Stomach (tissue), 9 donors: ENCODE measurements around the gene NTNG1. TPM values are rescaled to one million over a fixed set of nuclear protein-coding genes. Genes with fewer than 3 reads are reported as not detected.

ENCODE experiments used
- DNase-seq, 2 donors: peaks; one replicate each; pipeline versions ENCODE4 v3.0.0 to v3.0.0-alpha.2; 2013 to 2019
- H3K27ac ChIP-seq, 5 donors: fragments of 200-600 bp in 4 of 5; sonication (generic) in 4 of 5; one replicate each; pipeline ENCODE4 v1.5.1; 2013 to 2019; ENCODE audit warnings: mild to moderate bottlenecking in 1 of 5, moderate library complexity in 1 of 5
- H3K27me3 ChIP-seq, 3 donors: fragments of 200-600 bp; sonication (generic); one replicate each; pipeline ENCODE4 v1.5.1; 2017 to 2019; ENCODE audit warnings: mixed run types in 1 of 3
- H3K36me3 ChIP-seq, 4 donors: fragments of 200-600 bp; sonication (generic); 1 replicate in 3 of 4; 2 replicates in 1 of 4; pipeline ENCODE4 v1.5.1; 2016 to 2019
- H3K4me1 ChIP-seq, 4 donors: fragments of 200-600 bp; sonication (generic); one replicate each; pipeline ENCODE4 v1.5.1; 2016 to 2019
- H3K4me3 ChIP-seq, 4 donors: fragments of 200-600 bp; sonication (generic) in 3 of 4; one replicate each; pipeline ENCODE4 v1.5.1; 2016 to 2019; ENCODE audit warnings: mild to moderate bottlenecking in 1 of 4
- H3K9me3 ChIP-seq, 4 donors: fragments of 200-600 bp; sonication (generic); one replicate each; pipeline ENCODE4 v1.5.1; 2016 to 2019
- EP300 ChIP-seq: sonication (generic); formaldehyde crosslinking; IDR thresholded peaks from one replicate; pipeline ENCODE4 v1.6.1; 2017; ENCODE audit warnings: antibody characterized with exemption
- POLR2A ChIP-seq, 4 donors: fragments of 450-650 bp; IDR thresholded peaks; one replicate each; pipeline ENCODE4 v1.6.1; 2016; ENCODE audit warnings: antibody characterized with exemption in 4 of 4, control low read depth in 2 of 4, mild to moderate bottlenecking in 1 of 4, moderate library complexity in 1 of 4
- POLR2AphosphoS5 ChIP-seq, 3 donors: sonication (generic); formaldehyde crosslinking; IDR thresholded peaks; one replicate each; pipeline ENCODE4 v1.6.1; 2016; ENCODE audit warnings: antibody characterized with exemption in 3 of 3
- WGBS, 5 donors: extraction: QIAGEN DNeasy Blood & Tissue Kit in 3 of 5; methylation state at CpG; one replicate each; pipeline versions ENCODE4 v1.1.5 to v1.1.7; 2013 to 2018; 5-methylcytosine and 5-hydroxymethylcytosine counted together
- intact Hi-C: fragments of 100-400 bp; cut with DNase I; formaldehyde crosslinking; loops from one replicate; pipeline ENCODE4 v1.15.1; 2023; ENCODE audit warnings: low total_unique reads
- polyA plus RNA-seq, 3 donors: library from polyadenylated mRNA; stranded (reverse); fragments of 200-250 nt; gene quantifications; one replicate each; pipeline ENCODE4 v1.2.3, GENCODE V29; 2013
- total RNA-seq, 5 donors: library from RNA; depleted of rRNA; stranded (reverse); fragments of >200 nt; gene quantifications; one replicate each; pipeline versions ENCODE4 v1.1.0 to v1.2.3, GENCODE V29; 2014 to 2016
- TF ChIP-seq, protein P1 (sequence below), 7 experiments: fragments of 450-650 bp in 4 of 7; fragments of 200-600 bp in 3 of 7; sonication (generic) in 3 of 7; IDR thresholded peaks; one replicate each; pipeline ENCODE4 v1.5.1; 2016 to 2019; ENCODE audit warnings: antibody characterized with exemption in 7 of 7, control low read depth in 2 of 7, mild to moderate bottlenecking in 1 of 7
- donor health status: healthy with polysubstance abuse.
- donor health status: Bipolar disorder and iron deficiency.
- donor health status: healthy.

NTNG1 gene
- total and polyA plus RNA-seq, 8 donors, result 0.23 to 2.0 (median 0.58) TPM; not detected in 3

DNA sequence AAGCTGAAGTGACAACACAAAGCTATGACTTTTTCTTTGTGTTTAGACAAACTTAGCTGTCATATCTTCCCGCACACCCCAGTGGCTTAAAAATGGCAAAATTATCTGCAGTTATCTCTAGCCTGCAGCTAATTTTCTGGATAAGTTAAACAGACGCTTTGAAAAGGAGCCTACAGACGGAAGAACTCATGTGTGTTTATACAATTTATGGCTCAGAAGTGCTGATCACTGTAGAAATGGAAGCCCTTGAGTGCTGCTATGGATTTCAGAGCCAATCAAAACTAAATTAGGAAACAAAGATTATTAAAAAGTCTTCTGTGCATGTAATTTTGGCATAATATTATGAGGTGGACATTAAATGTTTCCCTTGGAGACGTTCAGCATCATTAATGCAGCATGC lies 11.6 kb downstream of the NTNG1 start:
- Histone ChIP-seq H3K4me1 (no peaks in the 10 kb centered on the region), H3K36me3 (no peaks in the 10 kb centered on the region), H3K27ac (no peak overlapping the region), H3K27me3 (peaks cover 0 to 5% (median 0%) of the 10 kb centered on the region in 3 donors), H3K4me3 (no peak overlapping the region), H3K9me3 (no peaks in the 10 kb centered on the region)
- intact Hi-C loops, result no loop called here
- no peak for DNase-seq
- 32 to 45% (median 44%) methylated on average over 4 of the region's 4 CpGs for WGBS, 5 donors
- TF ChIP-seq, protein P1, sequence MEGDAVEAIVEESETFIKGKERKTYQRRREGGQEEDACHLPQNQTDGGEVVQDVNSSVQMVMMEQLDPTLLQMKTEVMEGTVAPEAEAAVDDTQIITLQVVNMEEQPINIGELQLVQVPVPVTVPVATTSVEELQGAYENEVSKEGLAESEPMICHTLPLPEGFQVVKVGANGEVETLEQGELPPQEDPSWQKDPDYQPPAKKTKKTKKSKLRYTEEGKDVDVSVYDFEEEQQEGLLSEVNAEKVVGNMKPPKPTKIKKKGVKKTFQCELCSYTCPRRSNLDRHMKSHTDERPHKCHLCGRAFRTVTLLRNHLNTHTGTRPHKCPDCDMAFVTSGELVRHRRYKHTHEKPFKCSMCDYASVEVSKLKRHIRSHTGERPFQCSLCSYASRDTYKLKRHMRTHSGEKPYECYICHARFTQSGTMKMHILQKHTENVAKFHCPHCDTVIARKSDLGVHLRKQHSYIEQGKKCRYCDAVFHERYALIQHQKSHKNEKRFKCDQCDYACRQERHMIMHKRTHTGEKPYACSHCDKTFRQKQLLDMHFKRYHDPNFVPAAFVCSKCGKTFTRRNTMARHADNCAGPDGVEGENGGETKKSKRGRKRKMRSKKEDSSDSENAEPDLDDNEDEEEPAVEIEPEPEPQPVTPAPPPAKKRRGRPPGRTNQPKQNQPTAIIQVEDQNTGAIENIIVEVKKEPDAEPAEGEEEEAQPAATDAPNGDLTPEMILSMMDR (IDR thresholded peaks at IDR 0.05), result no peak

DNA sequence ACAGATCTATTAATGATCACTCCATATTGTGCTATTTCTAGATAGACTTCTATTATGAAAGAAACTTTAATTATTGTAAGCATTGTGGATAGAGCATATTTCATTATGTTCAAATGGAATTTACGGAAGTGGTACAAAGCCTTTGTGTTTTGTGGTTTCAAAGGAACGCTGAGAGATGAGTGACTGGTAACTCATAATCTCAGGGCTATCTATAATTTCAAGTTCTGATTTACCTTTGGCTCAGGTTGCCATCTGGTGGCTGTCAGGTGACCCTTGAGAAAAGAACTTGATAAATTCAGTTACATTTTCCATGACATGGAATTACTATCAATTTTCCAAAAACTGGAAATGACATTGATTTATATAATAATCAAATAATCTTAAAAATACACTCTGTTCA lies 12.2 kb downstream of the NTNG1 start:
- TF ChIP-seq, protein P1 (IDR thresholded peaks at IDR 0.05), result no peak
- TF ChIP-seq POLR2A (IDR thresholded peaks at IDR 0.05) (no peak), POLR2AphosphoS5 (IDR thresholded peaks at IDR 0.05) (no peak), EP300 (no peak)
- H3K27me3 ChIP-seq, result peaks cover 0 to 5% (median 0%) of the 10 kb centered on the region in 3 donors
- DNase-seq, result no peak
- intact Hi-C loops, result no loop called here
- H3K9me3 ChIP-seq, result no peaks in the 10 kb centered on the region
- H3K36me3 ChIP-seq, result no peaks in the 10 kb centered on the region
- no peak overlapping the region for H3K4me3 ChIP-seq
- H3K27ac ChIP-seq, result no peak overlapping the region
- 70 to 81% (median 79%) methylated on average over 2 of the region's 2 CpGs for WGBS, 5 donors
- no peaks in the 10 kb centered on the region for H3K4me1 ChIP-seq

DNA sequence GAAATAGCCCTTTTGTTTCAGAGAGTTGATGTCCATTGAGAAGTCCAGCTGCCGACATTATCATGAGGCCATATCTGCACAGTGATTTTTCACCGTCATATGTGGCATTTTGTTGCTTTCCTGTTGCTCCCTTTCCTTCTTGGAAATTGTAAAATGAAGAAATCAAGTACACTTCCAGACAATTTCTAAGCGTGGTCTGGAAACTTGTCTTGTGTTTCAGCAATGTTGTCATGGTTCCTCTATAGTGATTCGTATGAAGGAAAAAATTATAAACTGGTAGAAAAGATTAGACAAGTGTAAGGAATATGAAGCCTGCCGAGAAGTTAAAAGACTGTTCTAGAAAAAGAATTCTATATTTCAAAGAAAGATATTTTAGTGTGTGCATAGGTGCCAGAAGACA lies 17.7 kb downstream of the NTNG1 start:
- WGBS, 5 donors, result 71 to 79% (median 73%) methylated on average over 5 of the region's 5 CpGs
- Histone ChIP-seq H3K27me3 (no peaks in the 10 kb centered on the region), H3K9me3 (no peaks in the 10 kb centered on the region), H3K27ac (no peak overlapping the region), H3K4me3 (no peak overlapping the region), H3K36me3 (no peaks in the 10 kb centered on the region), H3K4me1 (no peaks in the 10 kb centered on the region)
- intact Hi-C loops, result no loop called here
- no peak for DNase-seq
- no peak for TF ChIP-seq EP300
- TF ChIP-seq, protein P1 (IDR thresholded peaks at IDR 0.05), result no peak
- no peak for TF ChIP-seq POLR2AphosphoS5 (IDR thresholded peaks at IDR 0.05)
- no peak for TF ChIP-seq POLR2A (IDR thresholded peaks at IDR 0.05)

GRCh38 chr1:107158991-107159390 lies 18.2 kb downstream of the NTNG1 start:
- peaks cover 0 to under 1% (median 0%) of the 10 kb centered on the region in 4 donors for H3K9me3 ChIP-seq
- no peaks in the 10 kb centered on the region for H3K27me3 ChIP-seq
- 74 to 84% (median 82%) methylated on average over 3 of the region's 3 CpGs for WGBS, 5 donors
- no peaks in the 10 kb centered on the region for H3K36me3 ChIP-seq
- TF ChIP-seq, protein P1 (IDR thresholded peaks at IDR 0.05), result no peak
- TF ChIP-seq POLR2AphosphoS5 (IDR thresholded peaks at IDR 0.05) (no peak), POLR2A (IDR thresholded peaks at IDR 0.05) (no peak), EP300 (no peak)
- no peak overlapping the region for H3K27ac ChIP-seq
- DNase-seq, result no peak
- H3K4me3 ChIP-seq, result no peak overlapping the region
- intact Hi-C loops, result no loop called here
- no peaks in the 10 kb centered on the region for H3K4me1 ChIP-seq
